ENCODE results near the gene ZMIZ1.

Gene ZMIZ1

DNA sequence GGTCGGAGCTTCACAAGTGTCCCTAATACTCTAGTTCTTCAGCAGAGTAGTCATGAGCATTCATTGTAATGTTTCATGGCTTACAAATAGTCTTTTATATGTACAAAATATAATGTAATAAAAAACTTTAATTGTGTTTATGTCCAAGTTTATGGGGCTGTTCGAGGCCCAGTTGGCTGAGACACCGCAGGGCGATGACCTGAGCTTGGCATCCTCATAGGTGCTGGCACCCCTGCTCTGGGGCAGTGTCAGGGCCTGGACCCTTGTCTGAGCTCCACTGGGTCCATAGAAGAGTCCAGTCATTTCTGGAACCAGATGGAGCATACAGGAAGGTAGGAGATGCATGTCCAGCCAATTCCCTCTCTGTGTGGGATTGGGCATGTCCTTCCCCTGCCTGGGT is 12.9 kb upstream of the ZMIZ1 start:
- TF ChIP-seq POLR2AphosphoS5 (IDR thresholded peaks at IDR 0.05; ENCODE audit: low read depth, low read length) (no peak), TAF1 (IDR thresholded peaks at IDR 0.05; ENCODE audit: borderline replicate concordance, insufficient read depth, low read length) (no peak)

DNA sequence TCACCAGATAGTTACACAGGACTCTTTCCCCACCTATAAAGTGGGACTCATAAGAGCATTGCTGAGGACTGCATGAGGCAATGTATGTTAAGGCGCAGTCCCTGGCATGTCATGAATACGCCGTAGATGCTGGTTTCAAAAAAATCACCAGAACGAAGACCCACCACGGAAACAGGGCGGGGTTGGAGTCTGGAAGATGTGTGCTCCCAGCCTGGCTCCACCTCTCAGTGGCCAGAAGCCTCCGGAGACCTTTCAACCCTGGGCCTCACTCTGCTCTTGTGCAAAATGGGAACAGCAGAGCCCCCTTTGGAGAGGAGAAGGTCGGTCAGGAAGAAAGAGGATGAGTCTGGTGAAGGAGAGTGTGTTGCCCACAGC is 12.4 kb upstream of the ZMIZ1 start:
- no peak for TF ChIP-seq SIN3A (IDR thresholded peaks at IDR 0.05; ENCODE audit: borderline replicate concordance, insufficient read depth, low read length)
- TF ChIP-seq, protein P1, sequence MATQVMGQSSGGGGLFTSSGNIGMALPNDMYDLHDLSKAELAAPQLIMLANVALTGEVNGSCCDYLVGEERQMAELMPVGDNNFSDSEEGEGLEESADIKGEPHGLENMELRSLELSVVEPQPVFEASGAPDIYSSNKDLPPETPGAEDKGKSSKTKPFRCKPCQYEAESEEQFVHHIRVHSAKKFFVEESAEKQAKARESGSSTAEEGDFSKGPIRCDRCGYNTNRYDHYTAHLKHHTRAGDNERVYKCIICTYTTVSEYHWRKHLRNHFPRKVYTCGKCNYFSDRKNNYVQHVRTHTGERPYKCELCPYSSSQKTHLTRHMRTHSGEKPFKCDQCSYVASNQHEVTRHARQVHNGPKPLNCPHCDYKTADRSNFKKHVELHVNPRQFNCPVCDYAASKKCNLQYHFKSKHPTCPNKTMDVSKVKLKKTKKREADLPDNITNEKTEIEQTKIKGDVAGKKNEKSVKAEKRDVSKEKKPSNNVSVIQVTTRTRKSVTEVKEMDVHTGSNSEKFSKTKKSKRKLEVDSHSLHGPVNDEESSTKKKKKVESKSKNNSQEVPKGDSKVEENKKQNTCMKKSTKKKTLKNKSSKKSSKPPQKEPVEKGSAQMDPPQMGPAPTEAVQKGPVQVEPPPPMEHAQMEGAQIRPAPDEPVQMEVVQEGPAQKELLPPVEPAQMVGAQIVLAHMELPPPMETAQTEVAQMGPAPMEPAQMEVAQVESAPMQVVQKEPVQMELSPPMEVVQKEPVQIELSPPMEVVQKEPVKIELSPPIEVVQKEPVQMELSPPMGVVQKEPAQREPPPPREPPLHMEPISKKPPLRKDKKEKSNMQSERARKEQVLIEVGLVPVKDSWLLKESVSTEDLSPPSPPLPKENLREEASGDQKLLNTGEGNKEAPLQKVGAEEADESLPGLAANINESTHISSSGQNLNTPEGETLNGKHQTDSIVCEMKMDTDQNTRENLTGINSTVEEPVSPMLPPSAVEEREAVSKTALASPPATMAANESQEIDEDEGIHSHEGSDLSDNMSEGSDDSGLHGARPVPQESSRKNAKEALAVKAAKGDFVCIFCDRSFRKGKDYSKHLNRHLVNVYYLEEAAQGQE (IDR thresholded peaks at IDR 0.05; ENCODE audit: insufficient read depth in 1 of 2, low read depth in 2 of 2, low read length in 2 of 2) = no peak
- TF ChIP-seq TAF1 (IDR thresholded peaks at IDR 0.05; ENCODE audit: borderline replicate concordance, insufficient read depth, low read length) = no peak
- no peak for TF ChIP-seq POLR2AphosphoS5 (IDR thresholded peaks at IDR 0.05; ENCODE audit: low read depth, low read length)
- TF ChIP-seq FOXP2 (optimal IDR thresholded peaks at IDR 0.05; ENCODE audit: borderline replicate concordance, extremely low read depth, extremely low read length, insufficient read depth) = no peak

DNA sequence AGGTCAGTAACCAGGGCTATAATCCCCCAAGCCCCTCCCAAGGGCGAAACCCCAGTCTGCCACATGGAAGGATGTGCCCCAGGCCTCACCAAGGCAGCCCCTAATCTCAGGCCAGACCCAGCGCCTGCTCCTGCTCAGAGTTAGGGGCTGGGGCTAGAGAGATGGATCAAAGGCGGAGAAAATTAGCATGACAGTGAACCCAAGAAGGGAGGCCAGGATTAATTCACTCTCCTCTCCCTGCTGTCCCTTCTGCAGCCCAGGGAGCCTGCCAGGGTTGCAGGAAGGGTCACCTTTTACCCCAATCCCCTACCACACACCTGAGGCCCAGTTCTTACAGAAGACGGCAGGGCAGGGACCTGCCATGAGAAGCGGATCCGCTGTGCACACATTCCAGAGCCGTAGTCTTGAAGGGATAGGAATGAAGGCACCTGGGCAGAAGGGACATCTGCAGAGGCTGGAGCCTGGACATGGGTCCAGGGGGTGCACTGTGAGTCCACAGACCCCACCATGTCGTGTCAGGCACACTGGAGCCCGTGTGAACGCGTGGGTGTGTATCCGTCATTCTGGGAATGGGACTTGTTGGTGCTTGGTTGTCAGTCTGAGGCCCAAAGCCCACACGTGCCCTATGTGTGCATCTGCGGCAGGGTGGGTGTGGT is 11.9 kb upstream of the ZMIZ1 start:
- no peak for TF ChIP-seq SIN3A (IDR thresholded peaks at IDR 0.05; ENCODE audit: borderline replicate concordance, insufficient read depth, low read length)
- no peak for TF ChIP-seq POLR2AphosphoS5 (IDR thresholded peaks at IDR 0.05; ENCODE audit: low read depth, low read length)
- TF ChIP-seq, protein P1 (IDR thresholded peaks at IDR 0.05; ENCODE audit: insufficient read depth in 1 of 2, low read depth in 2 of 2, low read length in 2 of 2) = no peak
- no peak for TF ChIP-seq FOXP2 (optimal IDR thresholded peaks at IDR 0.05; ENCODE audit: borderline replicate concordance, extremely low read depth, extremely low read length, insufficient read depth)
- TF ChIP-seq TAF1 (IDR thresholded peaks at IDR 0.05; ENCODE audit: borderline replicate concordance, insufficient read depth, low read length) = no peak

DNA sequence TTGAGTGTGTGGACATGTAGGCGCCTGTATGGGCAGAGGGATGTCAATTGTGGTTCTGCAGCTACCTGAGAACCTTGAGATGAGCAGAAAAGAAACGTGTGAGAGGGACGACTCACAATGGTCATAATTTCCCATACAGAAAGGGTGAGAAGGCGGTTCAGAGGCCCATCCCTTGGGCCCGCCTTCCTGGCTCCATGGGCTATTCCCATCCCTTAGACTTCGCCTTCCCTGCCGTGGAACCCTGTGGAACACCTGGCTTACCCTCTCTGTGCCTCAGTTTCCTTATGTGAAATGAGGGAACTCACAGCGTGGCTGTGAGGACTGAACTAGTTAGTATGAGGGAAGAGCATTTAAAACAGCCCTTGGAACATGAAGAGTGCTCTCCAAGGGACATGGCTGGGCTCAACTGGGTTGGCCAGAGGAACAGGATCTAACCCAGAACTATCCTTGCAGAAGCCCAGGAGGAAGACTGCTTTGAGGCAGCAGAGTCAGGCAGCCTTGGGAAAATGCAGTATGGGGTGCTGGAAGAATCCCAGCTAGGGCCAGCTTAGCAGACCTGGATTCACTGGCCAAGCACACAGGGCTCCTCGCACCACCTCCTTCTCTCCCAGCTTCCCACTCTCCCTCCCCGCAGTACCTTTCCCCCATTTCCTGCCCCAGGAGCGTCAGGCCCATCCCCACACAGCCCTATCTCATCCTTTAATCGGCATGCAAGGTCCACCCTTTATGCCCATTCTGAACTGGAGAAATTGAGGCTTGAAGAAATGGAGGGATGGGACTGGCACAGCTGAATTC is 11.1 kb upstream of the ZMIZ1 start:
- TF ChIP-seq FOXP2 (optimal IDR thresholded peaks at IDR 0.05; ENCODE audit: borderline replicate concordance, extremely low read depth, extremely low read length, insufficient read depth) (no peak), POLR2AphosphoS5 (IDR thresholded peaks at IDR 0.05; ENCODE audit: low read depth, low read length) (no peak), TAF1 (IDR thresholded peaks at IDR 0.05; ENCODE audit: borderline replicate concordance, insufficient read depth, low read length) (no peak), SIN3A (IDR thresholded peaks at IDR 0.05; ENCODE audit: borderline replicate concordance, insufficient read depth, low read length) (no peak)
- TF ChIP-seq, protein P1 (IDR thresholded peaks at IDR 0.05; ENCODE audit: insufficient read depth in 1 of 2, low read depth in 2 of 2, low read length in 2 of 2) = no peak

DNA sequence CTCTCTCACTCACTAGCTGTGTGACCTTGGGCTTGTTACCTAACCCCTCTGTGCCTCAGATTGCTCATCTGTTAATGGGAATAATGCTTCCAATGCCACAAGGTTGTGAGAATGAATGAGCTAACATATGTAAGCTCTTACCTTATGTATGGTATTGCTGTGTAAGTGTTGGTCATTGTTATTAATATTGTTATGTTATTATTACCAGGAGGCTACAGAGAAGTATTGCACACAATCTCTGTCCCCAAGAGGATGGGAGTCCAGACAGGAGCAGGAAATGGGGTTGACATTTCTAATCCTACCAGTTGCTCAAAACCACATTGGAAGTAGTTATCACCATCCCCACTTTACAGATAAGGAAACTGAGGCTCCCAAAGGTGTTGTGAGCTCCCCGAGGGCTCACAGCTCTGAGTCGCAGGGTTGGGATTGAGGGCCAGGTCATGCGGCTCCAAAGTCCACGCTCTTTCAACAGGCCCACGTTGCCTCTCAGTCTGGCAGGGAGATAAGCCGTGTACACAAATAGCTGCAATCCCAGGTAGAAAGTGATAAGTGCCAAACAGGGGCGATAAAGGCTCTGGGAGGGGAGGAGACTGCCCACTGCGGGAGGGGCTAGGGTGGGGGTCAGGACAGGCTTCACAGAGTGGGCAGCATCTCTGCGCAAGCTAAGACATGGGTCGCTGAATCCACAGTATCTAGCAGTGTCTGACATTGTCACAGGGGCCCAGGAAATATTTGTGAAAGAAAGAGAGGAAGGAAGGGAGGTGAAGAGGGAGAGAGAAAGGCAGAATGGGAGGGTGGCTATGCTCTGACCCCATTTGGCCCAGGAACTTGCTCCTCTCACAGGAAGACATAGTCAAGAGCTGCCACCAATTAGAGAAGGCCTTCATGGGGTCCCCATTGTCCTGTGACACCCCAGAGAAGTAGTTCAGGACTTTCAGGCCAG is 9.6 kb upstream of the ZMIZ1 start:
- no peak for TF ChIP-seq FOXP2 (optimal IDR thresholded peaks at IDR 0.05; ENCODE audit: borderline replicate concordance, extremely low read depth, extremely low read length, insufficient read depth)
